HG02885 (cell line): ENCODE results near the gene SMCO3.
"Not testable (repeated sequence)": the region's sequence is repeated elsewhere in the genome, so short reads cannot be mapped to it uniquely, and the experiment has no call there.

Source experiments
- ATAC-seq: cut with Tn5 transposase; IDR thresholded peaks from one replicate; pipeline ENCODE4 v1.9.1; 2021; ENCODE audit warnings: mild to moderate bottlenecking; ENCODE audit not compliant: unreplicated experiment, poor library complexity

Gene SMCO3

DNA sequence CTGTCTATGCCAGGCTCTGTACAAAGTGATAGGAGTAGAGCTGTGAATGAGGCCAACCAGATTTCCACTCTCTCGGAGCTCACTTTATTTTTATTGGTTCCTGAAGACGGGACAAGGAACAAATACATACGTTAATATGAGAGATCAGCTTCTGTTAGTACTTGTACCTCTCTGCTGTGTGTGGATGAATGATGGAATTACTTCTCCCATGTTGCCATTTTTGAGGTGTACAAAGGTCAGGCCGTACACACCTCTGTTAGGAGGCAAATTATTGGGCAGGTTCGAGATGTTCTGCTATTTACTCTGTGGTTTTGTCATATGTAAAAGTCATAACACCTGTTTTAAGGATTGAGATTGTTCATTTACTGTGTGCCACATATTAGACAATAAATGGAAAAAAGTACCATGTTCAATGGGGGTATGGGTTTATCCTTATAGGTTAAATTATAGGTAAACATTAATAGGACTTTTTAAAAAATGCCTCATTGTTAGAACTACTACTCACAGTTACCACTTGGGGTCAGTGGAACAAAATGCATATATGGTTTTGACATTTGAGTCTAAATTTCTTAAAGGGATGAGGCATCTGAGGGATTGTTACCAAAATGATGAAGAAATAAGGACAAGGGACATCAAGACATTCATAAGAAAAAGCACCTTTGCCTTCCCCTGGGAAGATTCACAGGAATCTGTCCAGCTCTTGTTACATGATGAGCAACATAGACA lies 37.6 kb downstream of the SMCO3 start:
- ATAC-seq = no peak

DNA sequence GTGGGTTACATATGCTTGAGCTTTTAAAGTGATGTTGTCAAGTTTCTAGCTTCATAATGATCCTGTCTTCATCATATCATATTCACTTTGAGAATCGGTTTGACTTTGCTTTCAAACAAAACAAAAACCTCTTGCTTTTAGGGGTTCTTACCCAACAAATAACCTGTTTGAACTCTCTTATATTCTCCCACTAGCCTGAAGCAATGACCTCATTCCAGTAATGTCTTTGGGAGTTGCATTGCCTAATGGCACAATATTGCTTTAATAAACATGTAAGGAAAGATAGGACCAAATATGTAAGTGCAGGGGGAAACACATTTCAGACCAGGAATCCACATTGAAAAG lies 38.4 kb downstream of the SMCO3 start:
- no peak for ATAC-seq

DNA sequence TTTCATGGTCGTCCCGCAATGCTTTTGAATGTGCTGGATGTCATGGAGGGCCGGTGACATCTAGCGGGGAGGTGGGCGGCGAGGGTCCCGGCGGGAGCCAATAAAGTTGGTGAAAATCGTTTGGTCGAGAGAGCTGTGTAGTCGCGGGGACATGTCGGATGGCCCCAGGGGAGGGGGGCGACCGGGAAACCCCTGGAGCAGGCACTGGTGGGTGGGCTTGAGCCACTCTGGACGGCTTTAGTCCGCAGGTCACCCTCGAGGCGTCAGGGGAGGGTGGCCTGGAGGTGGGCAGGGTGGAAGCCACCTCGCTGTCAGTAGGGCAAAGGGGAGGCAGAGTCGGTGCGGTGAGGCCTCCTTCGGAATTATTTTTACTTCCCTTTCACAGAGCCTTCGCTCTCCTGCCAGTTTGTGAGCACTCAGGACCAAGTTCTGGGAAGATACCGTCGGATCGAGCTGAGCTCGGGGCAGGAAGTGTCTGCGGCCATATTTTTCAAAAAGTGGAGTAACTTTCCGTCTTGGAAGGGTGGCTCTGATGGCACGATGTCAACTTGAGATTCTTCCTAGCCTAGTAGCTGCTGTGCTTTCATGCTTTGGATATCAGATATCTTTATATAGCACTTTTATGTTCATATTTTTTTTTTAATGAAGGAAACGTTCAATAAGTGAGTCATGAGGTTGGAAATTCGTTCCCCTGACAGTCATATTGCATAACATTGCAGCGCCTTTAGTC lies 38.9 kb downstream of the SMCO3 start:
- ATAC-seq = no peak

DNA sequence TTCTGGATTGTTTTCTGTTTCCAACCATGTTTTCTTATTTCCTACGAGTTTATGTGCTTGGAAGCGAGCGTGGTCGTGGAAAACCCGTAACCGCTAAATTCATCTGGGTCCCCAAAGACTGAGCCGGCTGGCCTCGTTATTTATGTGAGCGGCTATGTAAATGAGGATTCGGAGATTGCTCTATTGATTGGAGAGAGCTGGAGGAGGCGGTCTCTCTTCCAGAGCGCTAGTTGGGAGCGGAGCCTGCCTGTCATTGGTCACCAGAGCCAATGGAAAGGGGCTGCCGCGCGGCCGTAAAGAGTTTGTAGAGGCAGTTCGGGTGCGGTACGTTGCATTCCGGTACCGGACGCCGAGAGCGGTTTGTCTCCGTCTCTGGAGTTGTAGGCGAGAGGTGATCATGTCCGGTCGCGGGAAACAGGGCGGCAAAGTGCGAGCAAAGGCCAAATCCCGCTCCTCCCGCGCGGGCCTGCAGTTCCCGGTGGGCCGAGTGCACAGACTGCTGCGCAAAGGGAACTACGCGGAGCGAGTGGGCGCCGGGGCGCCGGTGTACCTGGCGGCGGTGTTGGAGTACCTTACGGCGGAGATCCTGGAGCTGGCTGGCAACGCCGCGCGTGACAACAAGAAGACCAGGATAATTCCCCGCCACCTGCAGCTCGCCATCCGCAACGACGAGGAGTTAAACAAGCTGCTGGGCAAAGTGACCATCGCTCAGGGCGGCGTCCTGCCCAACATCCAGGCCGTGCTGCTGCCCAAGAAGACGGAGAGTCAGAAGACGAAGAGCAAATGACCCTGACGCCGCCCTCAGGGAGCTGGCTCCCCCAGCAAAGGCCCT lies 39.7 kb downstream of the SMCO3 start:
- ATAC-seq = peak; percentile 61

DNA sequence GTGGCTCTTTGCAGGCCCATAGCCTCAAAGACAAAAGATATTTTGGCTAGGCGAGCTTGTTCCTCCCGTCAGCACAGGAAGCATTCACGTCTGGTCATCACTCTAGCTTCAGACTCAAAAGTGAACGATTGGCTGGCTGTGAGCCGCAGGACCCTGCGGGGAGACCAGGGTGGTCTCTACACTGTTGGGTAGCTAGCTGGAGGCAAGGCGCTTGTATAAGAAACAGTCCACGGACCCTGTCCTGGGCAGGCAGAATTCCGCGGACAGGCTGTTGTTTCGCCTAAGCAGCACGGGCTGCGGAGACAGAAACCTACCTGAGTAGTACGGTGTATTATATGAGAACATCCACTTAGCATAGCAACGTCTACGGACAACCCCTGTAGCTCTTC lies 40.3 kb downstream of the SMCO3 start:
- ATAC-seq = peak; percentile 21

DNA sequence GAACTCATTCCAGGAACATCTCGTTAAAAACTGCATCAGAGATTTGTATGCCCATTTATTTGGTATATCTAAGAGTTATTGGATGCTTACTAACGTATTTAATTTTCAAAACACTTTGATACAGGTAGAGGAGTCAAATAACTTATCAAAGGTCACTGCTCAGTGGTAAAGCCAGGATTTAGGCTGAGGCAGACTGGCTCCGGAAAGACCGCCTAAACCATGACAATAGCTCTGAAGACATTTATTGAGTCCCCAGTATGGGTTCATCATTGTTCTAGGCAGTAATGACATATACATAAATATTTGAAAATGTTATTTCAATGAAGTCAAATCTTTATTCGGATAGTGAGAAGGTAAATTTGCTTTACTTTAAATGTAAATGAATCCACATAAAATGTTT lies 41.0 kb downstream of the SMCO3 start:
- no peak for ATAC-seq

DNA sequence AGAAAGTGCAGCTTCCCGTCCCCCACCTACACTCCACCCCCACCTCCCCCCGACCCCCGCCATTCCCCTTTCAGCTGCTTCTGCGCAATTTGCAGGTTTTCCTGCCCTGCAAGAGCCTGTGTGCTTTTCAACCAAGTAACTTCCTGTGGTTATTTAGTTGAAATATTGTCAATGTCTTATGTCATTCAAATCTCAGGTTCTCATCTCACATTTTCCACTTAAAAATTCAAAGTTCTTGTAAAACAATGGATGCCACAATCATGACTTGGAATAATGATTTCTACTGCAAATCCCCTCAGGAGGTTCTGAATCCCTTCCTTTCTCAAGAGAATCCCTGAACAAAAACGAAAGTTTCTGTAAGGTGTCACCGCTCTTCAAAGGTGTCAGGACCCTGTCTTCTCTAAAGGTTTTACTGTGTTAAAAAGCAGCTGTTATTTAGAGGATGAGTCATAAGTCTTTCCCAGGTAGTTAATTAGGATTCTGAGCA lies 42.3 kb downstream of the SMCO3 start:
- no peak for ATAC-seq

DNA sequence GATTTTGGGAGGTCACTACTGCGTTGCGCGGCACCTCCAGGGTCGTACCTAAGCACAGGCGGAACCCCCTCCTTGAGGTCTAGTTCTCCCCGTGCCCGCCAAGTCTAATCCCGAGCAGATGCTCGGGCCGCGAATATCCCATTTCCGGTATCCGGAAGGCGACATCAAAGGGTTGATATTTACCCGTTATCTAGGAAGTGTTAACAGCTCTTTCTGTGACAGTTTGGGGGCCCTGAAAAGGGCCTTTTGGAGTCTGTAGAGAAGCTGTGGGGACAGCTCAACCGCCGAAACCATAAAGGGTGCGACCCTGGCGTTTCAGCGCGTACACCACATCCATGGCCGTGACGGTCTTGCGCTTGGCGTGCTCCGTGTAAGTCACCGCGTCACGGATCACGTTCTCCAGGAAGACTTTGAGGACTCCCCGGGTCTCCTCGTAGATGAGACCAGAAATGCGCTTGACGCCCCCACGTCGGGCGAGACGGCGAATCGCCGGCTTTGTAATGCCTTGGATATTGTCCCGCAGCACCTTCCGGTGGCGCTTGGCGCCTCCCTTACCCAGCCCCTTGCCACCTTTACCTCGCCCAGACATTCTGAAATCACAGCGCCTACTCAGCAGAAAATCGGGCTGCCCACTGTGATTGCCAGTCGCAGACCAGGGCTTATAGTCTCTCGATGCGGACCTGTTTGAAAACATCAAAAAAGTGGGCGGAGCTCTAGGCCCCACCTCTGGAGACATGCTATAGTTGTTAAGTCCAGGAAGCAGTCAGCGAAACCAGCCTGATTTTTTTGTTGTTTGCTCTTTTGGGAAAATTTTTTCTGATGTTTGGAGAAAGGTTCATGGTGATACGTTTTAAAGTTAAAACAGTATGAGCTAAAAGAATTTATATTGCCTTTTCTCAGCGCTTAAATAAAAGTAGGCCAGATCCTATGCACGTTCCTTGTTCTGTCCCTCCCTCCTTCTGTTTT lies 43.2 kb downstream of the SMCO3 start:
- ATAC-seq = peak; percentile 20

DNA sequence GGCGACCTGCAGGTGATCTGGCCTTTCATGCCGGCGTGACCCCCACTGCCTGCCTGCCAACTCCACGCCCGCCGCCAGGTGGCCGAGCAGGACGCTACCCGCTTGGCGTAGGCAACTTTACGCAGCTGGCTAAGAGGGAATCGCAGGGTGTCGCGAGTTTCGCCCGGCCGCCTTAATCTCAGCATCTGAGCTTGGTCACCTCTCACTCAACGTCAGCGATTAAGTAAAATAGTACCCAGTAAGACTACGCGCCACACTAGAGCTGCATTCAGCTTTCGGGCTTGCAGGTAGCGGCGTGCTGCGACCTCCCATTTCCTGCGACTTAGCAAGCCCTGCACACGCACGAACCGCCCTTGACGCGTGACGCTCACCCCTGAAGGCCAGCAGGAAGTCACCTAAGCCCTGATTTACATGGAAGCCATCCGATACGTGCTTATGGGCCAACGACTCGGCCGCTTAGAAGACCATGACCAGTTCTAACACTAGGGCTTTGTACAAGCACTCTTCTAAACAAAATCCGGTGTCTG lies 44.0 kb downstream of the SMCO3 start:
- ATAC-seq = peak; percentile 41

DNA sequence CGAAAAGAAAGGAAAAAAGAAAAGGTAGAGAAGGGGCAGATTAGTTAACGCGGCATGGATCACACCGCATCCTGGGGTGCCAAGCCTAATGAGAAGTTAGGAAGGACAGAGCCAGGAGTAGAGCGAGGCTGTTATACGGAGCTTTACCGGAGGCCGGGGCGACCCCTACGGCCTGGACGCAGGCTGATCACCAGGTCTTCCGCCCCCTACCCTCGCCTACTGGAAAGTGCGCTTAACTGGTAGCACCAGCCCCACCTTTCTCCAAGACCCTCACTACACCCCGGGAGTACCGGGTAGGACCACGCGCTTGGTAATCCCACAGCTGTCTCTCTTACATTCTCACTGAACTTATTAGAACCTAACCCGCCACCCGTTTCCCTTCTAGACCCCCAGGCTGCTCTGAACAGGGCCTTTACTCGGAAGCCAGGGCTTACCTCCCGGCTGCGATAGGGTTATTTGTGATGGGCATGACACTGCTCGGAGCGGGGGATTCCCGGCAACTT lies 44.5 kb downstream of the SMCO3 start:
- no peak for ATAC-seq

DNA sequence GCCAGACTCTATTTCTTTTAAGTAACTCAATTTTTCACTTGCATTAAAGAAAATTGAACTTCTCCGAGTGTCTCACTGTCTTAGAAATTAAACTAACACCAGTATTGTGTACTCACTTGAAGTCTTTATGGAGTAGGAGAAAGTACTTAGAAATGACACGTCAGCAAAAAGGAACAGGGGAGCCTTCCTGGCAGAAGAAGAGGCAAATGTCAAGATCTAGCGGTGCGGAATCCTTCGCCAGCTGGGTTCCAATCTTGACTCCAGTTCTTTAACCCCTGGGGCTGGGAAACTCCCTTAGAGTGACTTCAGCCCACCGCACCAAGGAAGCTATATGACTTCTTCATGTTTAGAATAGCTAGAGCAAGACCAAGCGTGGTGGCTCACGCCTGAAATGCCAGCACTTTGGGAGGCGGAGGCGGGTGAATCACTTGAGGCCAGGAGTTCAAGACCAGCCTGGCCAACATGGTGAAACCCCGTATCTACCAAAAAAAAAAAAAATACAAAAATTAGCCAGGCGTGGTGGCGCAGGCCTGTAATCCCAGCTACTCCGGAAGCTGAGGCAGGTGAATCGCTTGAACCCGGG lies 45.1 kb downstream of the SMCO3 start:
- no peak for ATAC-seq

DNA sequence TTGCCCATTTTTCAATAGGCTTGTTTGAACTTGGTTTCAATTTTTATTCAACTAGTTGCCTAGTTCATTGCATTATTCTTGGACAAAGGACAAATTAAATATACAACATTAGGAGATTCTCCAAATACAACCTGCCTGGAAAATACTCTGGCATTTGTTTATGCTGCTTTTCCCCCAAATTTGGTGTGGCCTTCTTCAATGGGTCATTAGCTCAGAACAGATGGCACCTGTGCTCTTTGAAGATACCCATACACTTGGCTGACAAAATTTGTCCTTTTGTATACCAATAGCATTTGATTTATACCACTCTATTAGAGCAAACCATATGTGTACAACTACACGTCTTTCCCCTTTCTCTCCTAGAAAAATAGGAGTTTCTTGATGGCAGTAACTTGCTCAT lies 46.4 kb downstream of the SMCO3 start:
- no peak for ATAC-seq

DNA sequence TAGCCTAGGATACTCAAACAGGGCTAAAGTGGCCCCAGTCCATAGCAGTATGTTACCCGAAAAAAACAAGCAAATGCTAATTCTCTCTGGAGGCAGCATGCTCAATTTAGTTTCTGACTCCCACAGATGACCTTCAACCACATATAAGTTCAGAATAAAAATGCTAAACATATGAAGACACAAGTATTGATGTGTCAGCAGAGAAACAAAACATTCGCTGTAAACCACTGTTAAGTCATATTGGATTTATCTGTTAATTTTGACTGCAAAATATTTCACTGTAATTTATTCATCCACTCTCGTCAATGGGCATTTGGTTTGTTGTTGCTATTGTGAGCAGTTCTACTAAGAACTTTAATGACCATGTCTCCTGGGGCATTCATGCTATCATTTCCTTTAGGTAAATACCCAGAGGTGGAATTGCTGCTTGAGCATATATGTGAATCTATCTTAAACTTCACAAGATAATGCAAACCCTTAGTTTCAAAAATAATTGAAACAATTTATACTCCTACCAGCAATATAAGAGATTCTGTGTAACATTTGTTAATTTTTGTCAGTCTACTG lies 47.2 kb downstream of the SMCO3 start:
- ATAC-seq = no peak

DNA sequence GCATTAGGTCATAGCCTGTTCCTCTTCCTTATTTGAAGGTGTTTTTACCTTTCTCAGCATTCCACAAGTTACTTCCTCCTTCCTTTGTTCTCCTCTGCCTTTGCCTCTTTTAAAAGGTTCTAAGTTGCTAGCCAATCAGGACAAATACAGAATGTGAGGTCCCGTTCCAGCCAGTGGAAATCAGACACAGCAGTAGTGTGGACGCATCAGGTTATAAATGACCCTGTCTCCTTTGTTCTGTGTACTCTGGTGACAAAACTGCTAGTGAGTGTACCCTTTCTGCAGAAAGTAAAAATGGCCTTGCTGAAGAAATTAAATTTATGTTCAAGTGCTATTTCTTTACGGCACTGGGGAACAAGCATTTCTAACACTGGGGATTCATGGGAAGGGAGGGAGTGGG lies 48.0 kb downstream of the SMCO3 start:
- ATAC-seq = not testable (repeated sequence)

DNA sequence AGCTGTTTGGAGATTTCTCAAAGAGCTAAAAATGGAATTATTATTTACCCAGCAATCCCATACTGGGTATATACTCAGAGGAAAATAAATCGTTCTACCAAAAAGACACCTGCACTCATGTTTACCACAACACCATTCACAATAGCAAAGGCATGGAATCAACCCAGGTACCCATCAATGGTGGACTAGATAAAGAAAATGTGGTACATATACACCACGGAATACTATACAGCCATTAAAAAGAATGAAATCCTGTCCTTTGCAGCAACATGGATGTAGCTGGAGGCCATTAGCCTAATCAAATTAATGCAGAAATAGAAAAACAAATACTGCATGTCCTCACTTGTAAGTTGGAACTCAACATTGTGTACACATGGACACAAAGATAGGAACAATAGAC lies 48.6 kb downstream of the SMCO3 start:
- ATAC-seq = no peak

DNA sequence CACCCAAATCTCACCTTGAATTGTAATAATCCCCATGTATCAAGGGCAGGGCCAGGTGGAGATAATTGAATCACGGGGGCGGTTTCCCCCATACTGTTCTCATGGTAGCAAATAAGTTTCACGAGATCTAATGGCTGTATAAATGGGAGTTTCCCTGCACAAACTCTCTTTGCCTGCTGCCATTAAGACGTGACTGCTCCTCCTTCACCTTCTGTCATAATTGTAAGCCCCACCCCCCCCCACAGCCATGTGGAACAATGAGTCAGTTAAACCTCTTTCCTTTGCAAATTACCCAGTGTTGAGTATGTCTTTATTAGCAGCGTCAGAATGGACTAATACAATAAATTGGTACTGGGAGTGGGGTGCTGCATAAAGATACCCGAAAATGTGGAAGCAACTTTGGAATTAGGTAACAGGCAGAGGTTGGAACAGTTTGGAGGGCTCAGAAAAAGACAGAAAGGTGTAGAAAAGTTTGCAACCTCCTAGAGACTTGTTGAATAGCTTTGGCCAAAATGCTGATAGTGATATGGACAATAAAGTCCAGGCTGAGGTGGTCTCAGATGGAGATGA lies 54.2 kb downstream of the SMCO3 start:
- not testable (repeated sequence) for ATAC-seq

DNA sequence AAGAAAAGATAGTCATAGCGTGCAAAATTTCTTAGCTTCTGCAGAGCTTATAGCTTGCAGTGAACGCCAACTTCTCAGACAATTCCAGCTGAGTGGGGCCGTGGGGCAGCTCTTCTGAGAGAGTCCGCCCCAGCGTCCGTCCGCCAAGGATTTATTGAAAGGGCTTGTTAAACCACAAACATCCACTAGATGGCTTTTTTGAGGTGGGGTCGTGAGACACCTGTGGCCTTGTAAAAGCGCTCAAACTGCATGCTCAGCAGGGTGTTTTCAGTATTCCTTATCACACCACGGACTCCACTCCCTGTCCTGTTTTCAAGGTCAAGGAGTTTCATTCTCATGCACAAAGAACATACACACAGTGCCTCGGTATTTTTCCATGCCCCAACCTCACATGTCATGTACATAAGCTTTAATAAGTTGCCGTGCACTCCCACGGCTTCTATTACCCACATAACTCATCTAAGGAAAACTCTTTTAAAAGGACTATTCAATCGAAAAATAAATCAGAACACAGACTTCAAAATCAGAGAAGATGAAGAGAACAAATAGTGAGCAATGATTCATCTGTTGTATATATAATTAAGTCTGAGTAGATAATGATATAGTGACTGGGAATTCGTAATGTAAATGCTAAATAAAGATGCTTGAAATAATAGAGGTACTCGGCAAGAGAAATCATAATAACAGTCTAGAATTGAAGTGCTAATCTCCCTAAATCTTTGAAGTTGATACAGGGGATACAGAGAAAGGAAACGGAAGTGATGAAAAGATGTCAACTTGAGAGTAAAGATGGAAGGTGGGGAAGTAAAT lies 57.4 kb downstream of the SMCO3 start:
- ATAC-seq = no peak
